Measurements from ENCODE around the gene WT1. TPM values are rescaled to one million over a fixed set of nuclear protein-coding genes. Genes with fewer than 3 reads are reported as not detected.
A peak's percentile ranks its signal among the peaks of the same experiment; 100 is the strongest.

WT1 gene
- polyA plus RNA-seq, 1 donor from 2014 or later: not detected

- Histone ChIP-seq H4K20me1 (ENCODE audit: insufficient read depth) (no peaks in the 10 kb centered on the region), H3K27me3 (ENCODE audit: insufficient read depth, low read depth, low read length) (peaks cover 76% of the 10 kb centered on the region), H3K4me2 (ENCODE audit: low read length) (no peak overlapping the region), H3K79me2 (replicated peaks; ENCODE audit: insufficient read depth, low read length) (no peaks in the 10 kb centered on the region), H3K9me3 (ENCODE audit: low read length) (no peaks in the 10 kb centered on the region), H3K9ac (ENCODE audit: low read length) (no peak overlapping the region), H3F3A (ENCODE audit: insufficient read depth, low read length, poor library complexity, severe bottlenecking) (no peaks in the 10 kb centered on the region), H3K36me3 (ENCODE audit: insufficient read depth, low read length) (no peaks in the 10 kb centered on the region), H3K27ac (ENCODE audit: low read length) (no peak overlapping the region), H3K9me2 (ENCODE audit: insufficient read depth, low read length) (no peaks in the 10 kb centered on the region), H3K4me3 (ENCODE audit: low read length) (peak overlapping the region; percentile 57), H2AFZ (ENCODE audit: low read depth, low read length) (no peak overlapping the region)
- TF ChIP-seq CTCF (IDR thresholded peaks at IDR 0.05; ENCODE audit: poor library complexity, severe bottlenecking): no peak
- TF ChIP-seq SMC3 (conservative IDR thresholded peaks at IDR 0.05; ENCODE audit: poor library complexity): no peak
- no peak for TF ChIP-seq EZH2 (IDR thresholded peaks at IDR 0.05; ENCODE audit: borderline replicate concordance, insufficient read depth, low read length, poor library complexity, severe bottlenecking)
- no peak for TF ChIP-seq TAF1 (IDR thresholded peaks at IDR 0.05; ENCODE audit: low read depth)
Observed at GRCh38 chr11:32426192-32426591, 9.1 kb downstream of the WT1 start.

GRCh38 chr11:32425761-32426160 is 9.6 kb downstream of the WT1 start:
- H3K36me3 ChIP-seq (ENCODE audit: insufficient read depth, low read length): no peaks in the 10 kb centered on the region
- no peaks in the 10 kb centered on the region for H3K79me2 ChIP-seq (replicated peaks; ENCODE audit: insufficient read depth, low read length)
- no peak overlapping the region for H3K4me2 ChIP-seq (ENCODE audit: low read length)
- no peaks in the 10 kb centered on the region for H3K9me2 ChIP-seq (ENCODE audit: insufficient read depth, low read length)
- H3K27ac ChIP-seq (ENCODE audit: low read length): no peak overlapping the region
- H3K27me3 ChIP-seq (ENCODE audit: insufficient read depth, low read depth, low read length): peaks cover 72% of the 10 kb centered on the region
- no peaks in the 10 kb centered on the region for H4K20me1 ChIP-seq (ENCODE audit: insufficient read depth)
- no peak overlapping the region for H3K9ac ChIP-seq (ENCODE audit: low read length)
- TF ChIP-seq MXI1 (conservative IDR thresholded peaks at IDR 0.05; ENCODE audit: poor library complexity, severe bottlenecking): no peak
- TF ChIP-seq EP300 (conservative IDR thresholded peaks at IDR 0.05; ENCODE audit: poor library complexity, severe bottlenecking): no peak
- H2AFZ ChIP-seq (ENCODE audit: low read depth, low read length): no peak overlapping the region
- no peak overlapping the region for H3K4me3 ChIP-seq (ENCODE audit: low read length)
- no peaks in the 10 kb centered on the region for H3K9me3 ChIP-seq (ENCODE audit: low read length)
- H3F3A ChIP-seq (ENCODE audit: insufficient read depth, low read length, poor library complexity, severe bottlenecking): no peaks in the 10 kb centered on the region

- Histone ChIP-seq H3K79me2 (replicated peaks; ENCODE audit: insufficient read depth, low read length) (no peaks in the 10 kb centered on the region), H3K27me3 (ENCODE audit: insufficient read depth, low read depth, low read length) (peaks cover 40% of the 10 kb centered on the region), H3K4me3 (ENCODE audit: low read length) (no peak overlapping the region), H3K9me2 (ENCODE audit: insufficient read depth, low read length) (no peaks in the 10 kb centered on the region), H3K9me3 (ENCODE audit: low read length) (no peaks in the 10 kb centered on the region), H3K4me2 (ENCODE audit: low read length) (no peak overlapping the region), H2AFZ (ENCODE audit: low read depth, low read length) (no peak overlapping the region), H4K20me1 (ENCODE audit: insufficient read depth) (no peaks in the 10 kb centered on the region), H3K27ac (ENCODE audit: low read length) (no peak overlapping the region), H3K36me3 (ENCODE audit: insufficient read depth, low read length) (no peaks in the 10 kb centered on the region), H3K9ac (ENCODE audit: low read length) (no peak overlapping the region), H3F3A (ENCODE audit: insufficient read depth, low read length, poor library complexity, severe bottlenecking) (no peaks in the 10 kb centered on the region)
- TF ChIP-seq RAD21 (conservative IDR thresholded peaks at IDR 0.05) (no peak), EZH2 (IDR thresholded peaks at IDR 0.05; ENCODE audit: borderline replicate concordance, insufficient read depth, low read length, poor library complexity, severe bottlenecking) (no peak), TAF1 (IDR thresholded peaks at IDR 0.05; ENCODE audit: low read depth) (no peak), CTCF (IDR thresholded peaks at IDR 0.05; ENCODE audit: poor library complexity, severe bottlenecking) (no peak), EP300 (conservative IDR thresholded peaks at IDR 0.05; ENCODE audit: poor library complexity, severe bottlenecking) (no peak), MXI1 (conservative IDR thresholded peaks at IDR 0.05; ENCODE audit: poor library complexity, severe bottlenecking) (no peak), POLR2AphosphoS5 (IDR thresholded peaks at IDR 0.05) (no peak), REST (IDR thresholded peaks at IDR 0.05; ENCODE audit: borderline replicate concordance) (no peak), SMC3 (conservative IDR thresholded peaks at IDR 0.05; ENCODE audit: poor library complexity) (no peak)
Observed at GRCh38 chr11:32422545-32422944, 12.8 kb downstream of the WT1 start.

Data from neural cell (in vitro differentiated cells).